ENCODE measurements around the gene SPESP1. TPM values are rescaled to one million over a fixed set of nuclear protein-coding genes. Genes with fewer than 3 reads are reported as not detected.

SPESP1 gene
- polyA plus RNA-seq, 1 donor (not counting 4 experiments of a cell fraction or from before 2014, with no cell fraction given) = 5.3 TPM

GRCh38 chr15:68900027-68900426, 30.3 kb upstream of the SPESP1 start:
- FAIRE-seq (no peak), DNase-seq (ENCODE audit: low read depth, low spot score) (no peak)

DNA sequence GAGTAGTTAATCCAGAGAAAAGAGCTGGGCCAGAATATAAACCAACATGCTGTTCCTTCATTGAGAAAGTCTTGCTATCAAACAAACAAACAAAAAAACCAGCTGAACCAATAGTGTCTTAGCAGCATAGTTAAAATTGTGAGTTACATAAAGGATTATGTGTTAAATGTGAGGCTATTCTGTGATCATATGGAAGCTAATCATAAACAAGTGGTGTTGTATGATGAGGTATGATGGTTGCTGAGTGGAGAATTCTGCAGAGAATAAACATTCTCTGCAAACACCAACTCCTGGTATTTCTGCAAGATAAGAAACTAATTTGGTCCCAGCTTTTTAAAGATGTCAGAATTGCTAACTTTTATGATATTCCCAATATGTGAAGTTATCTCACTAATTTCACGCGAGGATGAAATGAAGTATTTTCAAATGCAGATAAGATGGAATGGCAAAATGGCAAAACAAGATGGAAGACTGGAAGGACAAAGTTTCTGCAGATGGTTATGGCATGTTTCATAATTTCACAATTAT, 22.9 kb upstream of the SPESP1 start:
- Histone ChIP-seq H3K9me1 (ENCODE audit: control insufficient read depth, extremely low read depth, insufficient read depth, low read length) (no peaks in the 10 kb centered on the region), H3K4me3 (ENCODE audit: control insufficient read depth in 2 of 3, extremely low read depth in 1 of 3, insufficient read depth in 2 of 3, low read depth in 1 of 3, low read length in 3 of 3) (no peak overlapping the region), H3K79me2 (ENCODE audit: control insufficient read depth, insufficient read depth, low read length) (no peaks in the 10 kb centered on the region), H3K9me3 (ENCODE audit: control insufficient read depth, low read depth, low read length) (no peaks in the 10 kb centered on the region), H3K4me1 (ENCODE audit: control insufficient read depth, extremely low read depth, insufficient read depth, low read length) (no peaks in the 10 kb centered on the region), H3K9ac (ENCODE audit: control insufficient read depth, extremely low read depth, insufficient read depth, low read length) (no peak overlapping the region), H3K36me3 (ENCODE audit: control insufficient read depth in 2 of 2, extremely low read depth in 1 of 2, insufficient read depth in 2 of 2, low read length in 2 of 2) (no peaks in the 10 kb centered on the region), H3K27ac (ENCODE audit: control insufficient read depth, insufficient read depth, low read length) (no peak overlapping the region), H2AFZ (ENCODE audit: control insufficient read depth, low read length) (no peak overlapping the region), H3K4me2 (ENCODE audit: control insufficient read depth, extremely low read depth, insufficient read depth, low read depth, low read length) (no peak overlapping the region), H3K27me3 (ENCODE audit: control insufficient read depth, extremely low read depth, insufficient read depth, low read length) (peaks cover 3% of the 10 kb centered on the region), H4K20me1 (ENCODE audit: control insufficient read depth, extremely low read depth, insufficient read depth, low read length) (no peaks in the 10 kb centered on the region)
- no peak for TF ChIP-seq EZH2 (IDR thresholded peaks at IDR 0.05; ENCODE audit: low read length)
- no peak for TF ChIP-seq CTCF (optimal IDR thresholded peaks at IDR 0.05 in 1 of 3, IDR thresholded peaks at IDR 0.05 in 1 of 3, conservative IDR thresholded peaks at IDR 0.05 in 1 of 3; ENCODE audit: extremely low read depth in 1 of 3, insufficient read depth in 2 of 3, low read length in 3 of 3)
- no peak for DNase-seq (ENCODE audit: low read depth, low spot score)
- no peak for FAIRE-seq
- dilution Hi-C loops (cut with MboI; ENCODE audit: extremely low pct_ligation_motif_present, low sequenced_read_pairs) = no loop called here

More at GRCh38 chr15:68900027-68900426, 30.3 kb upstream of the SPESP1 start:
- Histone ChIP-seq H3K9me3 (ENCODE audit: control insufficient read depth, low read depth, low read length) (no peaks in the 10 kb centered on the region), H3K79me2 (ENCODE audit: control insufficient read depth, insufficient read depth, low read length) (no peaks in the 10 kb centered on the region), H3K4me3 (ENCODE audit: control insufficient read depth in 2 of 3, extremely low read depth in 1 of 3, insufficient read depth in 2 of 3, low read depth in 1 of 3, low read length in 3 of 3) (no peak overlapping the region), H2AFZ (ENCODE audit: control insufficient read depth, low read length) (no peak overlapping the region), H3K27me3 (ENCODE audit: control insufficient read depth, extremely low read depth, insufficient read depth, low read length) (peaks cover 6% of the 10 kb centered on the region), H3K4me1 (ENCODE audit: control insufficient read depth, extremely low read depth, insufficient read depth, low read length) (no peaks in the 10 kb centered on the region), H3K9ac (ENCODE audit: control insufficient read depth, extremely low read depth, insufficient read depth, low read length) (no peak overlapping the region), H3K36me3 (ENCODE audit: control insufficient read depth in 2 of 2, extremely low read depth in 1 of 2, insufficient read depth in 2 of 2, low read length in 2 of 2) (no peaks in the 10 kb centered on the region), H3K27ac (ENCODE audit: control insufficient read depth, insufficient read depth, low read length) (no peak overlapping the region), H4K20me1 (ENCODE audit: control insufficient read depth, extremely low read depth, insufficient read depth, low read length) (no peaks in the 10 kb centered on the region), H3K9me1 (ENCODE audit: control insufficient read depth, extremely low read depth, insufficient read depth, low read length) (no peaks in the 10 kb centered on the region), H3K4me2 (ENCODE audit: control insufficient read depth, extremely low read depth, insufficient read depth, low read depth, low read length) (no peak overlapping the region)
- TF ChIP-seq EZH2 (IDR thresholded peaks at IDR 0.05; ENCODE audit: low read length) (no peak), CTCF (optimal IDR thresholded peaks at IDR 0.05 in 1 of 3, IDR thresholded peaks at IDR 0.05 in 1 of 3, conservative IDR thresholded peaks at IDR 0.05 in 1 of 3; ENCODE audit: extremely low read depth in 1 of 3, insufficient read depth in 2 of 3, low read length in 3 of 3) (no peak)
- dilution Hi-C loops (cut with MboI; ENCODE audit: extremely low pct_ligation_motif_present, low sequenced_read_pairs) = no loop called here

All from keratinocyte (primary cell).